ENCODE results near the gene WASF2. TPM values are rescaled to one million over a fixed set of nuclear protein-coding genes. Genes with fewer than 3 reads are reported as not detected.
"Not testable (repeated sequence)": the region's sequence is repeated elsewhere in the genome, so short reads cannot be mapped to it uniquely, and the experiment has no call there.

The WASF2 gene
- total RNA-seq, 4 donors from 2014 or later, result 43.4 to 87.8 (median 60.5) TPM

- DNase-seq (ENCODE audit: low spot score) (no peak), ATAC-seq (ENCODE audit: low FRiP score) (peak; percentile 43)
- no peak for TF ChIP-seq CTCF (IDR thresholded peaks at IDR 0.05)
These were observed 14.0 kb upstream of the WASF2 start for GRCh38 chr1:27503844-27504587.

GRCh38 chr1:27503033-27503432, 13.1 kb upstream of the WASF2 start:
- no peak for TF ChIP-seq CTCF (IDR thresholded peaks at IDR 0.05)
- no peak for ATAC-seq (ENCODE audit: low FRiP score)
- DNase-seq (ENCODE audit: low spot score), result no peak

- ATAC-seq (ENCODE audit: low FRiP score); DNase-seq (ENCODE audit: low spot score): not testable (repeated sequence)
These were observed 11.2 kb upstream of the WASF2 start for GRCh38 chr1:27501159-27501558.

- ATAC-seq (ENCODE audit: low FRiP score), result no peak
- TF ChIP-seq CTCF (IDR thresholded peaks at IDR 0.05), result no peak
- no peak for DNase-seq (ENCODE audit: low spot score)
These were observed 9.2 kb upstream of the WASF2 start for GRCh38 chr1:27499142-27499541.

GRCh38 chr1:27496604-27497155, 6.7 kb upstream of the WASF2 start:
- TF ChIP-seq CTCF (IDR thresholded peaks at IDR 0.05), result no peak
- ATAC-seq (ENCODE audit: low FRiP score) (peak; percentile 49), DNase-seq (ENCODE audit: low spot score) (no peak)

GRCh38 chr1:27492796-27493195, 2.8 kb upstream of the WASF2 start:
- DNase-seq (ENCODE audit: low spot score) (no peak), ATAC-seq (ENCODE audit: low FRiP score) (no peak)
- TF ChIP-seq CTCF (IDR thresholded peaks at IDR 0.05), result no peak

GRCh38 chr1:27491748-27492700, 2.1 kb upstream of the WASF2 start:
- TF ChIP-seq CTCF (IDR thresholded peaks at IDR 0.05), result no peak
- DNase-seq (ENCODE audit: low spot score) (no peak), ATAC-seq (ENCODE audit: low FRiP score) (no peak)
